GM19324 (cell line): ENCODE data around the gene SAP30BP.

ENCODE experiments used
- ATAC-seq: cut with Tn5 transposase; IDR thresholded peaks from one replicate; pipeline ENCODE4 v1.9.1; 2021; ENCODE audit warnings: mild to moderate bottlenecking, moderate library complexity; ENCODE audit not compliant: unreplicated experiment, low FRiP score

The SAP30BP gene

GRCh38 chr17:75733471-75733870 is 66.3 kb downstream of the SAP30BP start:
- ATAC-seq: no peak

- no peak for ATAC-seq
Measured at GRCh38 chr17:75734674-75735294, 67.6 kb downstream of the SAP30BP start.

GRCh38 chr17:75736173-75736835 is 69.2 kb downstream of the SAP30BP start:
- ATAC-seq: no peak

GRCh38 chr17:75737133-75737962 is 70.2 kb downstream of the SAP30BP start:
- ATAC-seq: no peak

- no peak for ATAC-seq
Measured at GRCh38 chr17:75738218-75738802, 71.2 kb downstream of the SAP30BP start.

- no peak for ATAC-seq
Measured at GRCh38 chr17:75739174-75739573, 72.0 kb downstream of the SAP30BP start.

GRCh38 chr17:75739801-75740200 is 72.7 kb downstream of the SAP30BP start:
- ATAC-seq: no peak

GRCh38 chr17:75740215-75740614 is 73.1 kb downstream of the SAP30BP start:
- no peak for ATAC-seq

- no peak for ATAC-seq
Measured at GRCh38 chr17:75740631-75741077, 73.5 kb downstream of the SAP30BP start.

GRCh38 chr17:75742337-75742736 is 75.2 kb downstream of the SAP30BP start:
- ATAC-seq: no peak

- no peak for ATAC-seq
Measured at GRCh38 chr17:75743625-75744206, 76.6 kb downstream of the SAP30BP start.

GRCh38 chr17:75748706-75749105 is 81.6 kb downstream of the SAP30BP start:
- no peak for ATAC-seq

GRCh38 chr17:75749545-75750389 is 82.6 kb downstream of the SAP30BP start:
- ATAC-seq: no peak

- no peak for ATAC-seq
Measured at GRCh38 chr17:75750661-75751423, 83.7 kb downstream of the SAP30BP start.

GRCh38 chr17:75751676-75752404 is 84.7 kb downstream of the SAP30BP start:
- ATAC-seq: no peak

GRCh38 chr17:75752405-75752709 is 85.2 kb downstream of the SAP30BP start:
- no peak for ATAC-seq

GRCh38 chr17:75752802-75753513 is 85.8 kb downstream of the SAP30BP start:
- no peak for ATAC-seq
